Nephron progenitor cell (in vitro differentiated cells): ENCODE results near the gene TAF11L14.
"Not testable (repeated sequence)": the region's sequence is repeated elsewhere in the genome, so short reads cannot be mapped to it uniquely, and the experiment has no call there.

Experiments used
- DNase-seq: peaks from one replicate; pipeline ENCODE4 v3.0.0; 2021
- H3K27ac Mint-ChIP-seq: 2 replicates; pipeline ENCODE4 v1.8.0; 2021; ENCODE audit warnings: mild to moderate bottlenecking, moderate library complexity, mixed read lengths
- H3K27me3 Mint-ChIP-seq: 2 replicates; pipeline ENCODE4 v1.8.0; 2021; ENCODE audit warnings: mild to moderate bottlenecking, low read depth, mixed read lengths; ENCODE audit not compliant: poor library complexity
- H3K36me3 Mint-ChIP-seq: 2 replicates; pipeline ENCODE4 v1.8.0; 2021; ENCODE audit warnings: low read depth, mixed read lengths
- H3K4me1 Mint-ChIP-seq: 2 replicates; pipeline ENCODE4 v1.8.0; 2021; ENCODE audit warnings: mixed read lengths
- H3K4me3 Mint-ChIP-seq: 2 replicates; pipeline ENCODE4 v1.8.0; 2021; ENCODE audit warnings: mild to moderate bottlenecking, moderate library complexity, mixed read lengths
- H3K9me3 Mint-ChIP-seq: 2 replicates; pipeline ENCODE4 v1.8.0; 2021; ENCODE audit warnings: mild to moderate bottlenecking, moderate library complexity, mixed read lengths
- CTCF ChIP-seq: fragments of 200-600 bp; sonication (generic); IDR thresholded peaks from 2 replicates; pipeline ENCODE4 v1.5.0; 2021; ENCODE audit warnings: antibody characterized with exemption

Gene TAF11L14

DNA sequence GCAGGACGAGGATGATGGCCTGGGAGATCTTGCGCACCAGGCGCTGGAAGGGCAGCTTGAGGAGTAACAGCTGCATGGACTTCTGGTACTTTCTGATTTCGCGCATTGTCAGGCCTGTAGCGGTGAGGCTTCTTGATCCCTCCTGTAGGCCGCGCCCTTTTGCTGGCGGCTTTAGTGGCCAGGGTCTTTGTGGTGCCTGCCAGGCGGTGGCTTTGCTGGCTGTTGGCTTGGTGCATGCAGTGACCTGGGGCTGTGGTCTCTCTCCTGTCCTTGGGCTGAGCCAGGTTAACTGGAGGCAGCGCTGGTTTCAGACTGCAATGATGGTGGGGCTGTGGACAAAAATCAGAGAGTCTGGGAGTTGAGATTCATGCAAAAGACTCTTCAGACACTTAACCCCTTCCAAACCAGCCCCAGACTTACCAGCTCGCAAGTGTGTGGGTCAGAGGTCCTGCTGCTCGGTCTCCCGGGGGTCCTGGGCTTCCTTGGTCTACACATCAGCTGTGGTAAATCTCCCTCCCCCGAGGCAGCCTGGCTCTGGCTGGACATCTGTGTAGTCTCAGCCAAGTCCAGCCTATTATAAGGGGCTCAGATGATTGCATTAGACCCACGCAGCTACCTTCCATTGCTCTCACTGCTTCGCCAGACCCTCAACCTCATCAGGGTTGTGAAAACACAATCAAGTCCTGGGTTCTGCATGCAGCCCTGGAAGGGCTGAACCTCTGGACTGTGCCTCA is 19.2 kb upstream of the TAF11L14 start:
- no peak for DNase-seq
- Mint-ChIP-seq H3K27ac (no peak overlapping the region), H3K4me3 (no peak overlapping the region), H3K36me3 (no peaks in the 10 kb centered on the region), H3K9me3 (no peaks in the 10 kb centered on the region), H3K4me1 (no peaks in the 10 kb centered on the region), H3K27me3 (peaks cover 3% of the 10 kb centered on the region)
- no peak for TF ChIP-seq CTCF

DNA sequence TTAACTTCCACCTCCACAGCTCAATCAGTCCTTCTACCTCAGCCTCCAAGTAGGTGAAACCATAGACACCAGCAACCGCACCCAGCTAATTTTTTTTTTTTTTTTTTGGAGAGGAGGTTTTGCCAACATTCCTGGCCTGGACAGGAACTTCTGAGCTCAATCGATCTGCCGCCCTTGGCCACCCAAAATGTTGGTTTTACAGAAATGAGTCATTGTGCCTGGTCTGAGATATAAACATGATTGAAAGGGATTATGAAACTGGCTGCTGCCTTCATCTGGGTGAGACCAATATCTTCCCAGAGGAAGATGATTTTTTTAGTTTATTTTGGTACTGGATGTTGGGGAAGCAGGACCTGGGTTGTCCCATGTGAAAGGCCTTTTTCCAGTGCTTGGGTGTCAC is 14.9 kb upstream of the TAF11L14 start:
- DNase-seq = no peak
- H3K9me3 Mint-ChIP-seq = no peaks in the 10 kb centered on the region
- no peaks in the 10 kb centered on the region for H3K36me3 Mint-ChIP-seq
- H3K4me3 Mint-ChIP-seq = no peak overlapping the region
- H3K27me3 Mint-ChIP-seq = peaks cover 3% of the 10 kb centered on the region
- H3K27ac Mint-ChIP-seq = no peak overlapping the region
- H3K4me1 Mint-ChIP-seq = no peaks in the 10 kb centered on the region
- no peak for TF ChIP-seq CTCF

DNA sequence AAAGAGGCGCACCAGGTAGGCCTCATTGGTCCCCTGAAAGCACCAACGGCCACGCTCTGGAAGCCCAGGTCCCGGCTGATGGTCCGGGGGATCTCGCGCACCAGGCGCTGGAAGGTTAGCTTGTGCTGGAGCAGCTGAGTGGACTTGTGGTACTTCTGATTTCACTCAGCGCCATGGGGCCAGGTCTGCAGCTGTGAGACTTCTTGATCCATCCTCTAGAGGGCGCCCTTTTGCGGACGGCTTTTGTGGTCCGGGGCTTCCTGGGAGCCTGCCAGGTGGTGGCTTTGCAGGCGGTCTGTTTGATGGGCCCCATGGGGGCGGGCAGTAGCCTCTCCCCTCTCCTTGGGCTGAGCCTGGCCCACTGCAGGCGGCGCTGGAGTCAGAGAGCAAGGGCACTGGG is 13.6 kb upstream of the TAF11L14 start:
- H3K27ac Mint-ChIP-seq = no peak overlapping the region
- H3K9me3 Mint-ChIP-seq = no peaks in the 10 kb centered on the region
- no peak for TF ChIP-seq CTCF
- H3K4me3 Mint-ChIP-seq = no peak overlapping the region
- no peaks in the 10 kb centered on the region for H3K4me1 Mint-ChIP-seq
- no peaks in the 10 kb centered on the region for H3K36me3 Mint-ChIP-seq
- H3K27me3 Mint-ChIP-seq = no peaks in the 10 kb centered on the region
- DNase-seq = no peak

GRCh38 chr5:17625686-17626085 is 8.6 kb upstream of the TAF11L14 start:
- TF ChIP-seq CTCF = no peak
- Mint-ChIP-seq H3K27me3 (no peaks in the 10 kb centered on the region), H3K27ac (no peak overlapping the region), H3K36me3 (no peaks in the 10 kb centered on the region), H3K9me3 (no peaks in the 10 kb centered on the region), H3K4me3 (no peak overlapping the region), H3K4me1 (no peaks in the 10 kb centered on the region)
- no peak for DNase-seq

- not testable (repeated sequence) for H3K4me3 Mint-ChIP-seq
Observed at GRCh38 chr5:17631788-17632187, 2.5 kb upstream of the TAF11L14 start, which contains the start of gene TAF11L13. TAF11L13 (plus strand) TSS chr5:17632088.

DNA sequence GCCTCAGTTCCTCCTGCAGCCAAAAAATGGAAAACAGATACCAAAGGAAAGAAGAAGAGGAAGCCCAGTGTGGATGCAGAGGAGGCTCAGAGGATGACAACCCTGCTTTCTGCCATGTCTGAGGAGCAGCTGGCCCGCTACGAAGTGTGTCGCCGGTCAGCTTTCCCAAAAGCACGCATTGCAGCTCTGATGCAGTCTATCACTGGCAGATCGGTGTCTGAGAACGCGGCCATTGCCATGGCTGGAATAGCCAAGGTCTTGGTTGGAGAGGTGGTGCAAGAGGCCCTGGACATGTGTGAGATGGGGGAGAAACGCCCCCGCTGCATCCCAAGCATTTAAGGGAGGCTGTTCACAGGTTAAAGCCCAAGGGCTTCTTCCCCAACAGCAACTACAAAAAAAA is 15.0 kb downstream of the TAF11L14 start:
- H3K36me3 Mint-ChIP-seq, DNase-seq, H3K27me3 Mint-ChIP-seq, H3K27ac Mint-ChIP-seq, H3K4me3 Mint-ChIP-seq: not testable (repeated sequence)
- Mint-ChIP-seq H3K9me3 (peaks cover 18% of the 10 kb centered on the region), H3K4me1 (peaks cover 24% of the 10 kb centered on the region)

More at GRCh38 chr5:17631788-17632187, 2.5 kb upstream of the TAF11L14 start, which contains the start of gene TAF11L13:
- DNase-seq, H3K4me1 Mint-ChIP-seq, H3K9me3 Mint-ChIP-seq, H3K27ac Mint-ChIP-seq, H3K36me3 Mint-ChIP-seq, H3K27me3 Mint-ChIP-seq: not testable (repeated sequence)

GRCh38 chr5:17655201-17655759 is 21.0 kb downstream of the TAF11L14 start:
- not testable (repeated sequence) for H3K27me3 Mint-ChIP-seq, H3K4me3 Mint-ChIP-seq, H3K27ac Mint-ChIP-seq, H3K36me3 Mint-ChIP-seq, DNase-seq
- H3K9me3 Mint-ChIP-seq = peaks cover 17% of the 10 kb centered on the region
- H3K4me1 Mint-ChIP-seq = peaks cover 25% of the 10 kb centered on the region
